ENCODE data around the gene SUPT4H1. TPM values are rescaled to one million over a fixed set of nuclear protein-coding genes. Genes with fewer than 3 reads are reported as not detected.
A peak's percentile ranks its signal among the peaks of the same experiment; 100 is the strongest.

SUPT4H1 gene
- total and polyA plus RNA-seq, 9 of the 15 experiments (the other 6 are each of a cell fraction or from before 2014, with no cell fraction given) = 62.1 to 320 (median 117) TPM

DNA sequence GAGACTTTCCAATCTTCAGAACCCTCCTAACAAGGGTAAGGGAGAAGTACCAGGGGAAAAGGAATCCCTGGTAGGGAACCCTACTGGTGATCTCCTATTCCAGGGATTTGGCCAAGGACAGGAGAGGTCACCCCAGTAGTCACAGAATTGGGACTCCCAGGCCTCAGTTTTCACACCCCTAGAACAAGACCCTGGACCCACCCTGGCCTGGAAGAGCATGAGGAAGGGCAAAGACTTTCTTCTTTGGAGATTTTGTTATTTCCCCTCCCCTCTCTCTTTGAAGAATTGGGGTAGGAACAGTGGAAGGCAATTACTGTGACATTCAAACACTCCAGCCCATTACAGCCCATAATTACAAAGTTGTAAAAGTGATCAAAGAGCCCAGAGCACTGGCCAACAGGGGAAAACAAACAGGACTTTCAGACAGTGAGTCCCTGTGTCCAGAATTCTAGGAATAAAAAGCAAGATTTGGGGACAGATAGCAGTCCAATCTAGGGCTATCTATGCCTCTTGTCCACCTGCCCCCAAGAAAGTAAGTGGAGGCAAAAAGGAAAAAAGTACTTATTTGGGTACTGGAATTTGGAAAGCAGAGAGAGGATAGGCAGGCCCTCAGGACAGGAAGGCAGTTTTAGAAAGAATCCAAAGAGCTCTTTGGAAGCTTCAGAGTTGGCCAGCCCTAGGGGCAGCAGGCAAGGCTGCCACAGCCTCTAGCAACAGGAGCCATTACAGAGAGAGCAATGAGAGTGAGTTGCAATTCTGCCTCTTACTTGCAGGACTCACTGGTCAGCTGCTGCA, 13.4 kb upstream of the SUPT4H1 start:
- peak overlapping the region; percentile 63 for H3K27ac ChIP-seq (ENCODE audit: extremely low read depth, low read depth, low read length)
- peak overlapping the region; percentile 72 for H2AFZ ChIP-seq (ENCODE audit: low read depth, low read length)
- no TSS peak for BruUV-seq (replicated peaks)
- ChIA-PET CTCF (ENCODE audit: low intra/inter-chr PET ratio) (no interaction called here), POLR2A (interaction anchor here (0.6 to 17.7 kb wide), 7 partner anchors 13 to 1421 kb away, joined by 3 to 257 read pairs (median 8); partner anchors contain the start of gene SUPT4H1)
- no peak overlapping the region for H3K4me3 ChIP-seq
- TF ChIP-seq BRD9 (IDR thresholded peaks at IDR 0.05; ENCODE audit: low read depth, partially characterized antibody) (no peak), NFE2 (IDR thresholded peaks at IDR 0.05; ENCODE audit: low read depth) (0 out of 2 replicates have a peak, but pooled peaks have one; percentile 4), GATA2 (CRISPR knock-in tag; IDR thresholded peaks at IDR 0.05) (no peak)
- TF ChIP-seq, protein P1, sequence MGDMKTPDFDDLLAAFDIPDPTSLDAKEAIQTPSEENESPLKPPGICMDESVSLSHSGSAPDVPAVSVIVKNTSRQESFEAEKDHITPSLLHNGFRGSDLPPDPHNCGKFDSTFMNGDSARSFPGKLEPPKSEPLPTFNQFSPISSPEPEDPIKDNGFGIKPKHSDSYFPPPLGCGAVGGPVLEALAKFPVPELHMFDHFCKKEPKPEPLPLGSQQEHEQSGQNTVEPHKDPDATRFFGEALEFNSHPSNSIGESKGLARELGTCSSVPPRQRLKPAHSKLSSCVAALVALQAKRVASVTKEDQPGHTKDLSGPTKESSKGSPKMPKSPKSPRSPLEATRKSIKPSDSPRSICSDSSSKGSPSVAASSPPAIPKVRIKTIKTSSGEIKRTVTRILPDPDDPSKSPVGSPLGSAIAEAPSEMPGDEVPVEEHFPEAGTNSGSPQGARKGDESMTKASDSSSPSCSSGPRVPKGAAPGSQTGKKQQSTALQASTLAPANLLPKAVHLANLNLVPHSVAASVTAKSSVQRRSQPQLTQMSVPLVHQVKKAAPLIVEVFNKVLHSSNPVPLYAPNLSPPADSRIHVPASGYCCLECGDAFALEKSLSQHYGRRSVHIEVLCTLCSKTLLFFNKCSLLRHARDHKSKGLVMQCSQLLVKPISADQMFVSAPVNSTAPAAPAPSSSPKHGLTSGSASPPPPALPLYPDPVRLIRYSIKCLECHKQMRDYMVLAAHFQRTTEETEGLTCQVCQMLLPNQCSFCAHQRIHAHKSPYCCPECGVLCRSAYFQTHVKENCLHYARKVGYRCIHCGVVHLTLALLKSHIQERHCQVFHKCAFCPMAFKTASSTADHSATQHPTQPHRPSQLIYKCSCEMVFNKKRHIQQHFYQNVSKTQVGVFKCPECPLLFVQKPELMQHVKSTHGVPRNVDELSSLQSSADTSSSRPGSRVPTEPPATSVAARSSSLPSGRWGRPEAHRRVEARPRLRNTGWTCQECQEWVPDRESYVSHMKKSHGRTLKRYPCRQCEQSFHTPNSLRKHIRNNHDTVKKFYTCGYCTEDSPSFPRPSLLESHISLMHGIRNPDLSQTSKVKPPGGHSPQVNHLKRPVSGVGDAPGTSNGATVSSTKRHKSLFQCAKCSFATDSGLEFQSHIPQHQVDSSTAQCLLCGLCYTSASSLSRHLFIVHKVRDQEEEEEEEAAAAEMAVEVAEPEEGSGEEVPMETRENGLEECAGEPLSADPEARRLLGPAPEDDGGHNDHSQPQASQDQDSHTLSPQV (IDR thresholded peaks at IDR 0.05) = peak; percentile 8; the same call in 1 of the 2 replicates
- intact Hi-C loops (cut with micrococcal nuclease) = no loop called here
- FAIRE-seq = no peak
- no peaks in the 10 kb centered on the region for H3K79me2 ChIP-seq (ENCODE audit: control insufficient read depth, insufficient read depth, low read length)
- no peaks in the 10 kb centered on the region for H3K36me3 ChIP-seq (ENCODE audit: control insufficient read depth, insufficient read depth, low read length)
- H3K4me2 ChIP-seq (ENCODE audit: insufficient read depth, low read length) = no peak overlapping the region
- peaks cover 42 to 44% of the 10 kb centered on the region in 2 experiments for H3K4me1 ChIP-seq (replicated peaks in 1 of 2; ENCODE audit: control insufficient read depth in 2 of 2, insufficient read depth in 2 of 2, low read length in 2 of 2)
- H3K9me1 ChIP-seq (ENCODE audit: control insufficient read depth, insufficient read depth, low read length) = peaks cover 3% of the 10 kb centered on the region
- H3K9ac ChIP-seq (ENCODE audit: insufficient read depth in 1 of 2, low read depth in 2 of 2, low read length in 2 of 2) = peak overlapping the region; percentile 29 to 63; a peak in 3 of 4 replicates
- no peaks in the 10 kb centered on the region for H4K20me1 ChIP-seq (replicated peaks; ENCODE audit: control insufficient read depth, insufficient read depth, low read length)
- ATAC-seq = peak; percentile 4; the same call in 1 of the 3 replicates
- no peaks in the 10 kb centered on the region for H3K27me3 ChIP-seq (ENCODE audit: control insufficient read depth in 2 of 2, insufficient read depth in 2 of 2, low read length in 2 of 2)
- in situ Hi-C loops (cut with MboI) = no loop called here
- no peaks in the 10 kb centered on the region for H3K9me3 ChIP-seq (replicated peaks; ENCODE audit: control insufficient read depth, insufficient read depth, low read depth, low read length)
- no peak for DNase-seq (ENCODE audit: extremely low read depth in 1 of 4, low spot score in 3 of 4)
